DMS79 (cell line): ENCODE measurements around the gene LBX1.

Experiments
- DNase-seq: peaks from one replicate; lab custom pipeline; 2025; lab: John Stamatoyannopoulos, UW

LBX1 gene

DNA sequence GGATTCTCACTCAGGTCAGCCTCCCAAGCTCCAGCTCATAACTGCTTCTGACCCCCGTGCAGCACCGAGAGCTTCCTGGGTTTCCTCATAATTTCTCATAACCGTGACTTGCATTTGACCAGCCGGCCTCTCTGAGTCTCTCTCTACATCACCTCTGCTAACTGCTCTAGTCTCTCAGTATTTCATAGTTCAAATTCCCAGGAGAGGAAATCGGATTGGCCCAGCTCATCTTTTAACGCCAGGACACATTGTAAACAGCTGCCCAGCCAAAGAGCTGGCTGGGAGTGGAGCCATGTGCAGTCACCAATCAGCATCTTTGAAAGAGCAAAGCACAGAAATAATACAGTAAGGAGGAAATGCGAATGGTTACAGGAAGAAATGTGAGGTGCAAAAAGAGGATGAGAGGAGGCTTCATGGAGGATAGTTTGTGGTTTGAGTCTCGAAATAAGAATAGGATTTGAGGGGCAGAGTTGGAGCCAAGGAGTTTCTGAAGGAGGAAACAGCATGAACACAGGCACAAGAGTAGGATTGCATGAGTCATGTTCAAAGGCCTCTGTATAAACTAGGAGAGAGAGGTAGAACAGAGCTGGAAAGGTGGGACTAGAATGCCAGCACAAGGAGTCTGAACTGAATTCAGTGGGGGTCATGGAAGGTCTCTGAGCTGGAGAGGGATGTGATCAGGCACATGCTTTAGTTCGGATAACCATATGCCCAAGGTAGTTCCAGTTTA is 15.2 kb upstream of the LBX1 start:
- no peak for DNase-seq

DNA sequence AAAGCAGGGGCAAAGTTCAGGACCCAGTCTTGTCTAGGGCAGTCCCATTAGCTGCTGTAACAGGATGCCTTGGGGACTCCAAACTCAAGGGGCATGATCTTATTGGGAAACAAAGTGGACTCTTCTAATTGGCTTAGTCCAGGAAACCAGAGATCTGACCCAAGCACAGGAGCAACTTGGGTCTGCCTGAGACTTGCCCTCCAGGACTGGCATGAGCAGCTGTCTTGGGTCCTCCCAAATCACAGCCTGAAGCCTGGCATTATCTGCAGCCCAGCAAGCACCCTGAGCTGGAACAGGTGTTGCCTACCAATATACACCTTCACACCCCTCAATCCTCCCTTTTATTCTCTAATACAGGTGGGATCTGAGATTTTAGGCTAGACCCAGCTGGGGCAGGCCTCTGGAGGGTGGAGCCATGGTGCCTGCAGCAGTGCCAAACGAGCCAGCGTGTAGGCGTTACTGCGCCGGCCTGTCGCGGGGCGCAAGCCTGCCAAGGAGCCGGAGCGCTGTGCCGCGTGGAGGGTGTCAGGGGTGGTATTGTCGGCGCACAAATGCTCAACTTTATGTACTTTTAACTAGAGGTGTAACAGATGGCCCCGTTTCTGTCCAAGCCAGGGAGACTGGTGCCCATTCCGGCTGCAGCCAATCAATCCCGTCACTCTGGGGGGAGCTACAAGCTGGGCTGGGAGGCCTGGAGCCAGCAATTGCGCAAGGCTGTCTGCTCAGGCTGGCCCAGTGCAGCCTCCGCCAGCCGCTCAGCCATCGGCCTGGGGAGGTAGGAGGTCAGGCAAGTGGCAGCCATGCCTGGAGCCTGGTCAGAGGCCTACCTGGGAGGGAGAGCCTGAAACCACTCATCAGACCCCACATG is 12.8 kb upstream of the LBX1 start:
- no peak for DNase-seq

DNA sequence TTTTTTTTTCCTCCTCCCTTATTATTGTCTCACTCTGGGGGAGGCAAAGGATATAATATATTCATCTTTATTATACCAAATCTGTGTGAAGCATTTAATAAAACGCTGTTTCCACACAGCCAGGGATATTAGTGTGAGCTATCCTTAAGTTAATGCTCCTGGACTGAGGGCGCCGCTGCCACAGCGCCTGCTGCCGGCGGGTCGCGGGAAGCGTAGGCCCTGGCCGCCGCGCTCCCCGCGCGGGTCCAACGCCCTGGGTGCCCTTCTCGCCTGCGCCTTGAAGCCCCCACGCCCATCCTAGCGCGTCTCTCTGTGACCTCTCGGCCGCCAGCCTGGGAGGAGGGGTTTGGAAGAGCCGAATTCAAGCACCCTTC is 9.5 kb upstream of the LBX1 start:
- DNase-seq: no peak

DNA sequence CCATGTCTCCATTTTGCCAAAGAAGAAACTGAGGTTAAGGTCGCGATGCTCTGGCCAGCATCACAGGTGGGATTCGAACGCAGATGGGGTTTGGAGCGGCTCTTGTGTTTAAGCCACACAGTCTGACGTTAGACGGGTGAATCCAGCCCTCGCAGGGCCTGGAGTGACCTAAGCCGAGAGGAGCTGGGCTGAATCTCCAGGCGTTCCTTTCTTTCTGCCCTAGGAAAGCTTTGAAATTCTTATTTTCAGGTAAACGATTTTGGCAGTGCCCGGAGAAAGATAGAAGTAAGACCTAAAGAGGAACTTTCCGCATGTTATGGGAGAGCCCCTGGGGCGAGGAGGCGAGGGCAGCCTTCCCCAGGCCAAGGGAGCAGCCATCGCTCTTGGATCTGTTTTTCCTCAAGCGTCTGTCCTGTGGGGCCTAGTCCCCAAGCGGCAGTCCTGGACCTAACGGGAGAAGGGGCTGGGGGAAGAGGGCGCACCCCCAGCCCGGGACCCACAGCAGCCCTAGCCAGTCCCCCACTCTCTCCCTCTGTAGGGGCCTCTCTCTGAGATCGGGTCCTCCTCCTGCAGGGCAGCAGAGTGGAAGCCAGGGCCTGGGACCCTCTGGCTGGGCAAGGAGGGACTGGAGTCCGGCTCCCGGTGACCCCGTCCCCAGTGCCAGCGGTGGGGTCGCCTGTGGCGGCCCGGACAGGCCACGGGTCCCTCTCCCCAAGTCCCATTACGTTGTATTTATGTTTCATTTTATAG is 8.9 kb upstream of the LBX1 start:
- DNase-seq: no peak

DNA sequence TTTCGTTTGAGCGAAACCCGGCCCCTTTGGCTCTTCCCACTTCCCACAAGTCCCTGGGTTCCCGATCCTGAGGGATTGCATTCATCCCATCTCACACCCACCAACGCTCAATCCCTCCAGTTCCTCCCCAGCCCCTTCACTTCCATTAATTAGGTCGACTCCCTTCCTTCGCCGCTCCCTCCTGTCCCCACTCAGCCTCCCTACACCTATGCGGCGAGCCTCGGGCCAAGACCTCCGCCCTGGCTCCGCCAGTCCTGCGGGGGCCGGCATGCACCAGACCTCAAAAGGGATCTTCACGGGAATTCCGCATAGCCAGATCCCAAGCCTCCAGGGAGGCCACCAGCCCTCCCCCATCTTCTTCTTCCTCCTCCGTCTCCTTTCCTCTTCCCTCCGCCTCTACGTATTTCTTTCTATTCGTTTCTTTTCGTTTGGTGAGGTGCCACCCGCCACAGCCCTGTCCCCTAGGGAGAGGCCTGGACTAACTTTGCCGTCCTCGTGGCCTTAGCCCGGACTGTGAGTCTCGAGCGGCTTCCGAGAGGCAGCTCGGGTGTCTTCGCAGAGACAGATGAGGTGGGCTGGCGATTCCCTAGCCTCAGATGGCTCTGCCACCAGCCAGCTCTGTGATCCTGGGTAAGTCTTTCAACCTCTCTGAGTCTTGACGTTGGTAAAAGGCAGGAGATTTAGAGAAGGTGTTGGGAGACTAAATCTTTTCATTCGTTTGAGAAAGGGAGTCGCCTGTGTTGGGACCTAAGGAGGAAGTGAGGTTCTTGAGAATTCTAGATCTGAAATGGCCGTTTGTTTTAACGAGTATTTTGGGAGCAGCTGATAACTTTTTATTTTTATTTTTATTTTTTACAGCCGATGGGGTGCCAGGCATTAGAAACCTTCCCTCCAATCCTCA is 8.1 kb upstream of the LBX1 start:
- no peak for DNase-seq

DNA sequence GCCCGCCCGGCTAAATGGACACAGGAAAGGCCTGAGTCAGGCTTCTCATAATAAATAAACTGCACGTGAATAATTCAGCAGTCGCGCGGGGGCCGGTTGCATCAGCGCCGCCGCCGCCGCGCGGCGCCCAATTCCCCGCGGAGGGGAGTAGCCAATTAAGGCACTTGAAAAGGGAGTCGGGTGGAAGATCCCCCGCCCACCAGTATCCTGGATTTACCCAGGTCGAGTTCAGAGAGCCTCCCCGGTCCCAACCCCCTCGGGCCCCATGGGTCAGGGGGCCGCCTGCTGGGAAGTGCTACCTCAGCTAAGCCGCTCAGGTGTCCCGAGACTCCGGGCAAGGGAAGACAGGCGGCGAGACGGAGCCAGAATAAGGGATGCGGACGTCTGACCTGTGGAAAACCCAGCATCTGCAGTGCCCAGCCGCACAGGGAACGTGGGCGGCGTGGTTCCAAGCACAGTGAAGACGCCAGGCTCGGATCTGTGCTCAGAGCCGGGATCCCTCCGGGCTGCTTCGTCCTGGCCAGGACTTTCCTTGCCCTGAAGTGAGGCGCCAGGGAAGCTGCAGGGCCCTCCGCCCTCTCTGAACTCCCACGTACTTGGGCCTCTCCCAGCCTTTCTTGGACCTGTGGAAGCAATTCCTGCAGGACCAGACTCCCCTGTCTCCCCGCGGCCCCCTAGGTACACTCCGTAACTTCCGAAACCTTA is 7.3 kb upstream of the LBX1 start:
- no peak for DNase-seq

DNA sequence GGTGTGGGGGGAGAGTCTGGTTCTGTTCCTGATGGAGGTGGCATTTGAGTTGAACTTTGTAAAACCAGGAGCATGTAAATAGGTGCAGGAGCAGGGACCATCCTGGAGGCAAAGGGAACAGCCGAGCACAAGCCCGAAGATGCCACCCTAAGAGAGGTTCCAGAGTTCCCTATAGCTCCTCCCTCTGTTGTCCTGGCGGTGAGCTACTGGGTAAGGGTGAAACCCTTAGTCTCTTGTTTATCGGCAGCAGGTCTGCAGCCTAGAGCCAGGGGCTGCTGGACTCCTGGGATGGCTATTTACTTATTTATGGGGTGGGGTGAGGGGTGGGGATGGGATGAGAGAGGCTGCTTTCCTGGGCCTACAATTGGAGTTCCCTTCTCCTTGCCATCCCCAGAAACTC is 6.5 kb upstream of the LBX1 start:
- no peak for DNase-seq

DNA sequence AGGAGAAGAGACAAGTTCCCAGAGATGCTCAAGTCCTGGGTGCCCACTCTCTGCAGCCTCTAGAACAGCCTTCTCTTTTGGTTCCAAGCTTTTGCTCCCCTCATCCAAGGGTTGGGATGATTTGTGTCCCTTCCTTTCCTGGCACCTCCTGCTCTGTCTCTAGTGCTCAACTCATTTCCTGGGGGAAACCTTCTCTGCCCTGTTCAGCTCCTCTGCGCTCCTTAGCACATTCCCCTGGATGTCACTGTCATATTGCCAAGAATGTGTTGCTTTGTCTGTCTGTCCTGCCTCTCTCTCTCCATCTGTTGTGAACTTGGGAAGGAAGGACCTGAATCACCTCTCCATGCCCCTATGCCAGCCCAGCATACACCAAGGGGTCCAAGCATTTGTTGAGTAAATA is 5.1 kb upstream of the LBX1 start:
- no peak for DNase-seq

DNA sequence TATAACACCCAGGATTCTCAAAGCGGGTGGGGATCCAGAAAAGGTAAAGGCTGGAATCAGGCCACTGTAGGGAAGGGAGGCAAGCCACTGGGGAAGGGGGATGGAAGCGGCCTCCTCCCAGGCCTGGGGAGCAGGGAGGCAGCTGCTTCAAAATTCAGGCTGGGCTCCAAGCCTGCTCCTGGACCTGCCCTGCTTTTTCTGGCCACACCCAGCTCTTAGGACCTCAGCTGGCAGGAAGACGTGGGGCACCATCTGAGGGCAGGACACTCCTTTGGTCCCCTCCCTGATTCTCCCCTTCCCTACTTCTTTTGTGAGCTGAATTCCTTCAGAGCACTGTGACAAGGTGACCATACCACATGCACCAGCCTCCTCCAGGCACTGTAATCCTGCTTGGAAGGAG is 4.6 kb upstream of the LBX1 start:
- DNase-seq: no peak

DNA sequence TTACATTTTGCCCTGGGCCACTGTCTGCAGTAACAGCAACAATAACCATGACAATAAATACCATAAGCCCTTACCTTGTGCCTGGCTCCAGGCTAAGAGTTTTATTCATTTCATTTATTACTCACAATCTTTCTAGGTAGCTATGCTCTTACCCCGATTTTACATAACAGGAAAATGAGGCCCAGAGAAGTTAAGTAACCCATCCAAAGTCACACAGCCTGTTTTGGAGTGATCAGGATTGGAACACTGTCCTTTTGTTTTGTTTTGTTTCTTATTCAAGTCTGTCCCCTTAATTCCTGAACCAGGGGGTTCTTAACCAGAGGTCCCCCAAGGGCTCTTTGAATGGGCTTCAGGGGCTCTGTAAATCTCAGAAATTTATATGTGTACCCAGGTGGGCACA is 4.2 kb upstream of the LBX1 start:
- DNase-seq: no peak

DNA sequence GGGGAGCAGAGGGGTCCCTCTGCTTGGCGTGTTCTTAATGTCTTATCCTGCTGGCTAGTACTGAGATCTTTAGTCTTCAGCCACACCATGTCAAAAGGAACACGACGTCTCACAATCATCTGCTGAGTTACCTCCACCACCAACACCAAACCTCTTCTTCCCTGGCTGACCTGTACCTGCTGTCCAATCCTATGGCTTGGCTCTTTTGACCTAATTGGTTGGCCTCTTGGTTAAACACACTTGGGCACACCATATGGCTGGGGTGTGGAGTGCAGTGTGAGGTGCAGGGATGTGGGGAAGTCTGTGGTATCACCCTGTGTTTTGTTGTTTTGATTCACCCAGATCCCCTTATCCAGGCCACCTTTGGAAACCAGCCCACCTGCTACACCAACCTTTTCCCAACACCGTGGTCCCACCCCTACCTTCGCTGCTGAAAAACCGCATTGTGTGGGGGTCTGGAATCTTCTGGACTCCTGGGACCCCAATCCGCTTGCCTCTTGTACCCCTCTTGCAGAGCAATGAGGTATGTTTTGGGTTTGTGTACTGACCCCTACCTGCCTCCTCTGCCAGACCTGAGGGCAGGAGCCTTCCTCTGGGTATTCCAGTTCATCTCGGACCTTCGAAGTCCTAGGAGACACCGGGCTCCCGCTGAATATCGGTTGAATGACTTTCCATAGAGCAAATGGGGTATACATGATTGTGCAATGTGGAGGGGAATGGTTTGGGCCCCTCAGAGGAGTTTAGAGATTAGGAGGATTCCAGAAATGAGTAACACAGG is 2.8 kb upstream of the LBX1 start:
- no peak for DNase-seq

DNA sequence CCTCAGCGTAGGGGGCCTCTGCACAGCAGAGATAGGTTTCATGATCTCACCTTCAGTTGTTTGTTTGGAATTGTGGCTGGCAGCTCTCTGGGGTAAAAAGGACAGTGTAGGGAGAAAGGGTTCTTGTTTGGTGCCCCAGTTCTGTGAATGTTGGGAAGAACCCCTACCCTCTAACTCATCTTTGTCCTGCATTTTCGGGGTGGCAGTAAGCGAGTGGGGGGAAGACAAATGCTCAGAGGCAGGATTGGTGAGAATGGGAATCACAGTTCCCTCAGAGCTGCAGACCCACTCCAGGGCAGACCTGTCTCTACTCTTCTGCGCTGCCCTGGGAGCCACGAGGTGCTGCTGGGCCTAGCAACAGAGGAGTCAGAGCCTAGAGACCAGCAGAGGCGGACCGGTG is 1.8 kb upstream of the LBX1 start:
- no peak for DNase-seq

DNA sequence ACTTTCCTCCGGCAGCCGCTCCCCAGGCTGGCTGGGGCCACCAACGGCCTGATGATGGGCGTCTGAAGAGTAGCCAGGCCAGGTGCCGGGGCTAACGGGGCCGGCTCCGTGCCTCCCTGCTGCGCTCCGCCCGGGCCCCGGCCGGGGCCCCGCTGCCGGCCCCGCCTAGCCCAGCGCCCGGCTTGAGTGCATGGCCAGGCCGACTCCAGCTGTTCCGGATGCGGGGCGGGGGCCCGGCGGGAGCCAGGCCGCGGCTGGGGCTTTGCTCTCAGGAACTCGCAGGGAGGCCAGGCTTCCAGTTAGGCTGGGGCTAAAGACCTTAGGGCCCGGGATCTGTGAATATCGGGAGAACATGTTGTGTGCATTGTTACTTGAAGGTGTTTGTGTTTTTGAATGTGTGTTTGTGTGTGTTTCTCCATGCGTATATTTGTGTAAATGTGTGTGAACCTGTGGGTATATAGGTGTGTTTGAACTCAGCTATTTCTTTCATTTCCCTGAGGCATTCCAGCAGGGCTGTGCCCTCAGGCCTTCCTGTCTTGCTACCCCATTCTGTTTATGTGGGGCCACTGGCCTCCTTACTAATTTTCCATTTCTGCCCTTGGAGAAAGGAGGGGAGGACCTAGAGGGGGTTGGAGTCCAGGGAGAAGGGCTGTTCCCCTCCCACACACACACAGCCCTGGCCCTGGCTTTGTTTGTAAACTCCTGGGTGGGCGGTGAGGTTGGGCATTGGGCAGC is 1.1 kb upstream of the LBX1 start:
- no peak for DNase-seq

DNA sequence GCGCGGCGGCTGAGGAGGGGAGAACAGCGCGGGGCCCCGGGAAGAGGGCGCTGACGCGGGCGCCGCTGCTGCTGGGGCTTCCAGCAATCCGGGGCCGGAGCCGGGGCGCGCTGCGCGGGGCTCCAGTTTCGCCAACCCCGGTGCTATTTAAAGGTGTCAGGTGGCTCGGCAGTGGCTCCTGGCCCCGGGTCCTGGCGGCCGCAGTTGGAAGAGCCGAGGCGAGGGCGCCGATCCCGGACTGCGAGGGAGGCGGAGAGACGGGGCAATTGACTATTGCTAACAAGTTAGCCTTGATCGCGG is 347 bp downstream of the LBX1 start:
- no peak for DNase-seq

DNA sequence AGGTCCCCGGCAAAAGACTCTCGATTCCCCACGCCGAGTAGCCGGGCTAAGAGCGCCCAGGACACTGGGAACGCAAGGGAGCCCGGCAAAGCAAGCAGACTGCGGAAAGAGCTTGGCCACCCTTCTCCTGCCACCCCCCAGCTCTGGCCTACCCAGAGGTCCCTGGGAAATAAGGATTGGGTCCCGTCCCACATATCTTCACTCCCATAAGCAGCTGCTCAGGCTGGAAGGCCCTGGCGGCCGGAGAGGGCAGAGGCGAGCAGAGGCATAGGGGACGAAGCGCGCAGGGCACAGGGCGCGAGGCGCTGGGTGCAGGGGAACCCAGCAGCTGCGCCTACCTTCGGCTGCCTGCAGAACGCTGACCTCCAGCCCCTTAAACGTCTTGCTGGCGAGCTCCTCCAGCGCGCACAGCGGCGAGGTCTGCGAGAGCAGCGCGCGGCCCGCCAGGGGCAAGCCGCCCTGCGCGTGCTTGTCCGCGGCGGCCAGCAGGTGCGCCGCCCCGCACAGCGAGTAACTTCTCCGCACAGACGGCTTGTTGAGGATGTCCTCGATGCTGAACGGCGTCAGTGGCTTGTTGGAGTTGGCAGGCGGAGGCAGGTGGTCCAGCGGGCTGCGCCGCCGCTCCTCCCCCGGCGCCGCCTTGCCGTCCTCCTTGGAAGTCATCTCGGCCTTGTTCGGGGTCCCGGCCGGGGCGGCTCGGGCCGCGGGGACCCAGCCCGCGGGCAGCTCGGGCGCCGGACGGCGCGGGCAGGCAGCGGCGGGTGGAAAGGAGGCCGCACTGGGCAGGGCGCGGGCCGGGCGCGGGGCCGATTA is 904 bp downstream of the LBX1 start:
- no peak for DNase-seq

DNA sequence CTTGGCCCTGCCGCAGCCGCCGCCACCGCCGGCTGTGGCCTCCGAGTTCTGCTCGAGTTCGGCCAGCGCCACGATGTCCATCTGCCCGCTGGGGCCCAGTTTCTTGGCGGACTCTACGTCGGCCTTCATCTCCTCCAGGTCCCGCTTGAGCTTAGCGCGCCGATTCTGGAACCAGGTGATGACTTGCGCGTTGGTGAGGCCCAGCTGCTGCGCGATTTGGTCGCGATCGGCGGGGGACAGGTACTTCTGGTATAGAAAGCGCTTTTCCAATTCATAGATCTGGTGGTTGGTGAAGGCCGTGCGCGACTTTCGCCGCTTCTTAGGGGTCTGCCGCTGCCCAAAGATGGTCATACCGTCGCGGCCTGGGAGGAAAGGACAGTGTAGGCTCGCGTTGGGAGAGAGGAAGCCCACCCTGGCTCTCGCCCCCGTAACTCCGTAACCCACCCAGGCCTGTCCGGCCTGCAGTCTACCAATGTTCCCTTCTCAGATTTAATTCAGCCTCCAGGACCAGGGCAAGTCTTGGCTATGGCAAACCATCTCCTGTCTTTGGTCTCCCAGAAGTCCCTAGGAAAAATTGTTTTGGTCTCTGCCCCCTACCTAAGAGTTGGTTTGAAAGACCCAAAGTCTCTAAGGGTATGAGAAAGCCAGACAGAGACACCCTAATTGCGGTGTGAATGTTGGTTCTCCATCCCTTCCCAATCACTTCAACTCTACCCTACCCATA is 1.7 kb downstream of the LBX1 start:
- no peak for DNase-seq

DNA sequence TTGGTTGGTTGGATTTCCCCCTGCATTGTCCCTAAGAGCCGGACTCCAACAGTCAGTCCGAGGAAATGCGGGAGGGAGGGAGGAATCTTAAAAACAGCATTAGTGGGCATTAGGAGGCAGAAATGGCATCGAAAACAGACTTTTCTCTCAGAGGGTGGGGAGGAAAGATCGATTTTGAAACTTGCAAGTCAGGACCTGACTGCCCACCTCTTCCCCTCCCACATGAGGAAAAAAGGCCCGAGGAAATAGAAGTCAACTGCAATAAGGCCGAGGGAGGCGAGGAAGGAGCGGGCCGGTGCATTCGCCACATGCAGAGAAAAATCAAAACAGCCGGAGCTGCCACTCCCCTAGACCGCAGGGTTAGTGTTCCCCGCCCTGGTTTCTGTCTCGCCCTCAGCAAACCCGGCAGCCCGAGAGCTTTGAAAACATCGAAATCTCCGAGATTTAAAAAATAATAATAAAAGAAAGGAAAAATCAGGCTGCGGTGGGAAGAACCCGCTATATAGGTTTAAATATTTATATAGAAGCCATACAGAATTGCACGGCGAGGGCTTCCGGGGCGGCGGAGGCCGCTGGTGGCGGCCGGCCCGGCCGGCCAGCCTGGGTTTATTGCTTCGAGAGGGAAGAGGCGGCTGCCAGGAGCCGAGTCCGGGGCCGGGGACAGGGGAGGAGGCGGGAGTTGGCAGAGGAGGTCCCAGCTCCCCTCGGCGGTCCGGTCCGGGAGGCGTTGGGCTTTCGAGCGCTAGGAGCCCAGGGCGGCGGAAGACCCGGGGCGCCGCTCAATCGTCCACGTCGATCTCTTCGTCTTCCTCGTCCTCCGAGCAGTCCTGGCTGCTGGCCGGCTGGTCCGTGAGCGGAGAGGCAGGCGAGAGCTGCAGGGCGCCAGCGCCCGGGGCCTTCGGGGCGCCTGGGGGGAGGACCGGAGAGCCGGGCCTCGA is 2.5 kb downstream of the LBX1 start:
- no peak for DNase-seq
